ENCODE data around the gene SLC6A6. TPM values are rescaled to one million over a fixed set of nuclear protein-coding genes. Genes with fewer than 3 reads are reported as not detected.

Gene SLC6A6
- total RNA-seq, 1 donor from 2014 or later, result 24.2 TPM

- Mint-ChIP-seq H3K4me1 (ENCODE audit: low read depth, unreplicated experiment) (no peaks in the 10 kb centered on the region), H3K27me3 (ENCODE audit: low read depth, unreplicated experiment) (peaks cover 24% of the 10 kb centered on the region), H3K9me3 (ENCODE audit: unreplicated experiment) (no peaks in the 10 kb centered on the region), H3K36me3 (ENCODE audit: low read depth, unreplicated experiment) (no peaks in the 10 kb centered on the region), H3K4me3 (ENCODE audit: unreplicated experiment) (no peak overlapping the region), H3K27ac (ENCODE audit: unreplicated experiment) (no peak overlapping the region)
- Histone ChIP-seq H3K27me3 (ENCODE audit: insufficient read depth, low read length) (peaks cover 6% of the 10 kb centered on the region), H3K27ac (ENCODE audit: low read depth, low read length) (no peak overlapping the region), H3K4me2 (ENCODE audit: low read length) (no peak overlapping the region), H3K4me3 (ENCODE audit: insufficient read depth, low read depth, low read length) (no peak overlapping the region), H3K79me2 (ENCODE audit: insufficient read depth, low read length) (no peaks in the 10 kb centered on the region), H3K9me3 (ENCODE audit: insufficient read depth, low read depth, low read length) (no peaks in the 10 kb centered on the region), H3K9ac (ENCODE audit: low read length) (no peak overlapping the region), H4K20me1 (ENCODE audit: insufficient read depth, low read length) (no peaks in the 10 kb centered on the region), H3K4me1 (ENCODE audit: insufficient read depth, low read length) (no peaks in the 10 kb centered on the region), H3K36me3 (ENCODE audit: insufficient read depth, low read length) (no peaks in the 10 kb centered on the region), H2AFZ (ENCODE audit: low read depth, low read length) (no peak overlapping the region)
- FAIRE-seq (no peak), DNase-seq (ENCODE audit: low read depth) (no peak)
- TF ChIP-seq EZH2 (IDR thresholded peaks at IDR 0.05; ENCODE audit: insufficient read depth, low read length) (no peak), CTCF (IDR thresholded peaks at IDR 0.05; ENCODE audit: insufficient read depth, low read depth, low read length) (no peak)
These were observed 94.9 kb downstream of the SLC6A6 start for GRCh38 chr3:14497321-14497720.

- H3K4me2 ChIP-seq (ENCODE audit: low read length), result no peak overlapping the region
- DNase-seq (ENCODE audit: low read depth) (no peak), FAIRE-seq (no peak)
- no peaks in the 10 kb centered on the region for H3K4me1 ChIP-seq (ENCODE audit: insufficient read depth, low read length)
- H3K36me3 ChIP-seq (ENCODE audit: insufficient read depth, low read length), result no peaks in the 10 kb centered on the region
- peaks cover 4% of the 10 kb centered on the region for H3K9me3 ChIP-seq (ENCODE audit: insufficient read depth, low read depth, low read length)
- peaks cover 10% of the 10 kb centered on the region for H3K9me3 Mint-ChIP-seq (ENCODE audit: unreplicated experiment)
- H3K79me2 ChIP-seq (ENCODE audit: insufficient read depth, low read length), result no peaks in the 10 kb centered on the region
- no peak overlapping the region for H3K9ac ChIP-seq (ENCODE audit: low read length)
- peaks cover 4% of the 10 kb centered on the region for H3K27me3 ChIP-seq (ENCODE audit: insufficient read depth, low read length)
- no peaks in the 10 kb centered on the region for H3K4me1 Mint-ChIP-seq (ENCODE audit: low read depth, unreplicated experiment)
- H3K4me3 ChIP-seq (ENCODE audit: insufficient read depth, low read depth, low read length), result no peak overlapping the region
- peaks cover 33% of the 10 kb centered on the region for H3K27me3 Mint-ChIP-seq (ENCODE audit: low read depth, unreplicated experiment)
- H4K20me1 ChIP-seq (ENCODE audit: insufficient read depth, low read length), result no peaks in the 10 kb centered on the region
- H3K4me3 Mint-ChIP-seq (ENCODE audit: unreplicated experiment), result no peak overlapping the region
- TF ChIP-seq CTCF (IDR thresholded peaks at IDR 0.05; ENCODE audit: insufficient read depth, low read depth, low read length) (no peak), EZH2 (IDR thresholded peaks at IDR 0.05; ENCODE audit: insufficient read depth, low read length) (no peak)
- H3K27ac ChIP-seq (ENCODE audit: low read depth, low read length), result no peak overlapping the region
- H3K27ac Mint-ChIP-seq (ENCODE audit: unreplicated experiment), result no peak overlapping the region
- H2AFZ ChIP-seq (ENCODE audit: low read depth, low read length), result no peak overlapping the region
- H3K36me3 Mint-ChIP-seq (ENCODE audit: low read depth, unreplicated experiment), result peaks cover 4% of the 10 kb centered on the region
These were observed 100.1 kb downstream of the SLC6A6 start for GRCh38 chr3:14502472-14502871.

GRCh38 chr3:14503033-14503705 is 100.8 kb downstream of the SLC6A6 start:
- H3K27me3 ChIP-seq (ENCODE audit: insufficient read depth, low read length), result peaks cover 4% of the 10 kb centered on the region
- DNase-seq (ENCODE audit: low read depth), result no peak
- H3K4me1 Mint-ChIP-seq (ENCODE audit: low read depth, unreplicated experiment), result no peaks in the 10 kb centered on the region
- H3K36me3 Mint-ChIP-seq (ENCODE audit: low read depth, unreplicated experiment), result peaks cover 4% of the 10 kb centered on the region
- H3K4me2 ChIP-seq (ENCODE audit: low read length), result no peak overlapping the region
- H3K4me3 Mint-ChIP-seq (ENCODE audit: unreplicated experiment), result no peak overlapping the region
- H4K20me1 ChIP-seq (ENCODE audit: insufficient read depth, low read length), result no peaks in the 10 kb centered on the region
- peaks cover 10% of the 10 kb centered on the region for H3K9me3 Mint-ChIP-seq (ENCODE audit: unreplicated experiment)
- no peak overlapping the region for H2AFZ ChIP-seq (ENCODE audit: low read depth, low read length)
- no peak overlapping the region for H3K4me3 ChIP-seq (ENCODE audit: insufficient read depth, low read depth, low read length)
- no peaks in the 10 kb centered on the region for H3K36me3 ChIP-seq (ENCODE audit: insufficient read depth, low read length)
- TF ChIP-seq CTCF (IDR thresholded peaks at IDR 0.05; ENCODE audit: insufficient read depth, low read depth, low read length) (no peak), EZH2 (IDR thresholded peaks at IDR 0.05; ENCODE audit: insufficient read depth, low read length) (no peak)
- no peak overlapping the region for H3K9ac ChIP-seq (ENCODE audit: low read length)
- H3K9me3 ChIP-seq (ENCODE audit: insufficient read depth, low read depth, low read length), result peaks cover 4% of the 10 kb centered on the region
- H3K79me2 ChIP-seq (ENCODE audit: insufficient read depth, low read length), result no peaks in the 10 kb centered on the region
- no peak for FAIRE-seq
- no peak overlapping the region for H3K27ac Mint-ChIP-seq (ENCODE audit: unreplicated experiment)
- peaks cover 27% of the 10 kb centered on the region for H3K27me3 Mint-ChIP-seq (ENCODE audit: low read depth, unreplicated experiment)
- H3K27ac ChIP-seq (ENCODE audit: low read depth, low read length), result no peak overlapping the region
- H3K4me1 ChIP-seq (ENCODE audit: insufficient read depth, low read length), result no peaks in the 10 kb centered on the region

Data from astrocyte (in vitro differentiated cells and primary cell).